Activated B cell treated with CpG ODN at 0.5 μM for 24 hours (primary cell): ENCODE data around the gene BACE1-AS. TPM values are rescaled to one million over a fixed set of nuclear protein-coding genes. Genes with fewer than 3 reads are reported as not detected.
"Not testable (repeated sequence)": the region's sequence is repeated elsewhere in the genome, so short reads cannot be mapped to it uniquely, and the experiment has no call there.

Experiments
- ATAC-seq: fragments of 200-7000 bp; cut with Tn5 transposase; one replicate; pipeline ENCODE4 v1.10.0; 2021; ENCODE audit warnings: low read depth, mild to moderate bottlenecking, moderate library complexity
- CTCF ChIA-PET: fragments of 350-600 bp; sonication (Branson Sonifier 250); formaldehyde crosslinking; loops from one replicate; lab custom pipeline; 2021; ENCODE audit warnings: antibody characterized with exemption; lab: Charles Lee
- POLR2A ChIA-PET: fragments of 350-600 bp; sonication (Branson Sonifier 250); formaldehyde crosslinking; loops from one replicate; lab custom pipeline; 2021; ENCODE audit warnings: antibody characterized with exemption; lab: Charles Lee
- DNase-seq: peaks from one replicate; pipeline ENCODE4 v3.0.0; 2022
- H3K27ac Mint-ChIP-seq: one replicate; pipeline ENCODE4 v1.8.0; 2020; ENCODE audit warnings: mixed read lengths
- H3K27me3 Mint-ChIP-seq: one replicate; pipeline ENCODE4 v1.8.0; 2021; ENCODE audit warnings: mixed read lengths
- H3K36me3 Mint-ChIP-seq: one replicate; pipeline ENCODE4 v1.8.0; 2021; ENCODE audit warnings: low read depth, mixed read lengths
- H3K4me1 Mint-ChIP-seq: one replicate; pipeline ENCODE4 v1.8.0; 2021; ENCODE audit warnings: mixed read lengths
- H3K4me3 Mint-ChIP-seq: one replicate; pipeline ENCODE4 v1.8.0; 2020; ENCODE audit warnings: mild to moderate bottlenecking, mixed read lengths
- H3K9me3 Mint-ChIP-seq: one replicate; pipeline ENCODE4 v1.8.0; 2020; ENCODE audit warnings: mixed read lengths
- CTCF ChIP-seq: fragments of 200-600 bp; IDR thresholded peaks from one replicate; pipeline ENCODE4 v1.8.0; 2022; ENCODE audit warnings: antibody characterized with exemption, mild to moderate bottlenecking
- intact Hi-C: fragments of 100-400 bp; cut with micrococcal nuclease; formaldehyde crosslinking; loops from one replicate; pipeline ENCODE4 v1.15.1; 2024
- total RNA-seq: library from RNA; stranded (reverse); gene quantifications from 2 replicates; pipeline ENCODE4 v1.2.3, GENCODE V29; 2022

The BACE1-AS gene
- total RNA-seq, 1 donor from 2014 or later, result 7.9 TPM

GRCh38 chr11:117316197-117316961 lies 25.2 kb downstream of the BACE1-AS start, which contains the start of gene BACE1:
BACE1 (minus strand) TSS chr11:117316256; CDS start chr11:117315795, 461 bp downstream.
- ATAC-seq (no peak), DNase-seq (no peak)
- ChIA-PET CTCF (interaction anchor here (1.1 kb wide), 1 partner anchor 11 kb away, joined by 3 read pairs; the partner anchor contains the start of gene CEP164), POLR2A (no interaction called here)
- peaks cover 41% of the 10 kb centered on the region for H3K27me3 Mint-ChIP-seq
- intact Hi-C loops, result no loop called here
- peaks cover 10% of the 10 kb centered on the region for H3K4me1 Mint-ChIP-seq
- H3K27ac Mint-ChIP-seq, result no peak within 1 kb of the TSS
- H3K9me3 Mint-ChIP-seq, result no peaks in the 10 kb centered on the region
- TF ChIP-seq CTCF, result no peak
- no peaks in the 10 kb centered on the region for H3K36me3 Mint-ChIP-seq
- peak within 1 kb of the TSS; percentile 79 for H3K4me3 Mint-ChIP-seq

- Mint-ChIP-seq H3K4me3 (no peak overlapping the region), H3K27ac (no peak overlapping the region), H3K4me1 (peaks cover 10% of the 10 kb centered on the region), H3K27me3 (peaks cover 36% of the 10 kb centered on the region), H3K36me3 (no peaks in the 10 kb centered on the region), H3K9me3 (no peaks in the 10 kb centered on the region)
- no peak for TF ChIP-seq CTCF
- ATAC-seq (no peak), DNase-seq (no peak)
- ChIA-PET CTCF (no interaction called here), POLR2A (no interaction called here)
- intact Hi-C loops, result no loop called here
These were observed 27.6 kb downstream of the BACE1-AS start for GRCh38 chr11:117318738-117319137.

- no peak overlapping the region for H3K4me3 Mint-ChIP-seq
- ATAC-seq, result no peak
- H3K4me1 Mint-ChIP-seq, result peaks cover 10% of the 10 kb centered on the region
- no peaks in the 10 kb centered on the region for H3K36me3 Mint-ChIP-seq
- ChIA-PET CTCF (no interaction called here), POLR2A (no interaction called here)
- intact Hi-C loops, result no loop called here
- TF ChIP-seq CTCF, result no peak
- H3K9me3 Mint-ChIP-seq, result no peaks in the 10 kb centered on the region
- peaks cover 30% of the 10 kb centered on the region for H3K27me3 Mint-ChIP-seq
- no peak overlapping the region for H3K27ac Mint-ChIP-seq
- no peak for DNase-seq
These were observed 28.2 kb downstream of the BACE1-AS start for GRCh38 chr11:117319214-117319840.

GRCh38 chr11:117327255-117327566 lies 36.1 kb downstream of the BACE1-AS start:
- not testable (repeated sequence) for H3K4me3 Mint-ChIP-seq, DNase-seq, H3K4me1 Mint-ChIP-seq, H3K36me3 Mint-ChIP-seq, H3K27ac Mint-ChIP-seq, H3K27me3 Mint-ChIP-seq, H3K9me3 Mint-ChIP-seq, ATAC-seq
- intact Hi-C loops, result loop anchor here (1.0 to 5.0 kb wide), 3 partner anchors 95 to 554 kb away; partner anchors contain the start of genes PCSK7 and RNF214
- ChIA-PET POLR2A (interaction anchor here (0.5 to 2.6 kb wide), 8 partner anchors 35 to 556 kb away, joined by 3 to 20 read pairs (median 4); partner anchors contain the start of genes PAFAH1B2, PCSK7 and SIDT2), CTCF (interaction anchor here (1.2 to 1.6 kb wide), 3 partner anchors 11 to 97 kb away, joined by 3 to 4 read pairs (median 3); partner anchors contain the start of gene BACE1)

- peak within 1 kb of the TSS; percentile 59 for H3K4me3 Mint-ChIP-seq
- H3K27ac Mint-ChIP-seq, result no peak within 1 kb of the TSS
- no peaks in the 10 kb centered on the region for H3K9me3 Mint-ChIP-seq
- TF ChIP-seq CTCF, result no peak
- CTCF ChIA-PET, result interaction anchor here (1.2 to 1.6 kb wide), 3 partner anchors 11 to 98 kb away, joined by 3 to 4 read pairs (median 3); partner anchors contain the start of gene BACE1
- peaks cover 2% of the 10 kb centered on the region for H3K4me1 Mint-ChIP-seq
- H3K36me3 Mint-ChIP-seq, result peaks cover 2% of the 10 kb centered on the region
- DNase-seq, result peak; percentile 89
- intact Hi-C loops, result loop anchor here (1.0 to 5.0 kb wide), 4 partner anchors 95 to 554 kb away; partner anchors contain the start of genes PCSK7, RNF214 and SIDT2
- POLR2A ChIA-PET, result interaction anchor here (0.5 to 2.6 kb wide), 11 partner anchors 35 to 726 kb away, joined by 3 to 20 read pairs (median 4); partner anchors contain the start of genes PAFAH1B2, PCSK7 and SIDT2
- H3K27me3 Mint-ChIP-seq, result no peaks in the 10 kb centered on the region
- peak; percentile 92 for ATAC-seq
These were observed 36.6 kb downstream of the BACE1-AS start, which contains the start of gene CEP164 for GRCh38 chr11:117327567-117328374. CEP164 (plus strand) TSS chr11:117327854; CDS start chr11:117338587, 10,733 bp downstream.
